ENCODE measurements around the gene C1S. TPM values are rescaled to one million over a fixed set of nuclear protein-coding genes. Genes with fewer than 3 reads are reported as not detected.

Gene C1S
- total RNA-seq, 1 experiment from 2014 or later = 1.9 TPM

DNA sequence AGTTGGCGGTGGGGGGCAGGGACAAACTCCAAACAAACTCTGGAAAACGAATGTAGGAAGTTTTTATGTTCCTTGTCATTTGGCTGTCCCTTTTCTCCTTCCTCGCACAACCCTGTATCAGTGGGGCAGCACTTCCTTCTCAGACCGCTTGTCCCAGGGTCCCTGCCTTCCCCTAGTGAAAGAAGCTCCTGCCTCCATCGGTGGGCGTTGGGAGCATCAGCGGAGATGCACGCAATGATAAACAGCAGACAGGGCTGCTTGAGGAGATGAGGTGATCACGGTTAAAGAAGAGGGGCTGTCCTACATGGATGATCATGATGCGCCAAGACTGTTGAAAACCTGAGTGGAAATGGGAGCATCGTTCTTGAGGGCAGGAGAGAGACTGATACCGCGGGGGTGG is 620 bp downstream of the C1S start:
- Histone ChIP-seq H3K9me3 (ENCODE audit: low read depth, low read length, poor library complexity, severe bottlenecking) (no peaks in the 10 kb centered on the region), H3K4me3 (ENCODE audit: low read depth, low read length, poor library complexity, severe bottlenecking) (no peak overlapping the region), H3K36me3 (ENCODE audit: insufficient read depth, low read length, poor library complexity, severe bottlenecking) (no peaks in the 10 kb centered on the region), H3K4me1 (ENCODE audit: insufficient read depth, low read length, poor library complexity, severe bottlenecking) (no peaks in the 10 kb centered on the region), H3K27ac (ENCODE audit: low read depth, low read length, poor library complexity, severe bottlenecking) (no peak overlapping the region), H3K27me3 (replicated peaks; ENCODE audit: insufficient read depth, low read depth, low read length, poor library complexity) (no peaks in the 10 kb centered on the region)
- POLR2A ChIA-PET (ENCODE audit: low non-redundant PET) = no interaction called here
- no peak for DNase-seq (ENCODE audit: low spot score)
- TF ChIP-seq, protein P1, sequence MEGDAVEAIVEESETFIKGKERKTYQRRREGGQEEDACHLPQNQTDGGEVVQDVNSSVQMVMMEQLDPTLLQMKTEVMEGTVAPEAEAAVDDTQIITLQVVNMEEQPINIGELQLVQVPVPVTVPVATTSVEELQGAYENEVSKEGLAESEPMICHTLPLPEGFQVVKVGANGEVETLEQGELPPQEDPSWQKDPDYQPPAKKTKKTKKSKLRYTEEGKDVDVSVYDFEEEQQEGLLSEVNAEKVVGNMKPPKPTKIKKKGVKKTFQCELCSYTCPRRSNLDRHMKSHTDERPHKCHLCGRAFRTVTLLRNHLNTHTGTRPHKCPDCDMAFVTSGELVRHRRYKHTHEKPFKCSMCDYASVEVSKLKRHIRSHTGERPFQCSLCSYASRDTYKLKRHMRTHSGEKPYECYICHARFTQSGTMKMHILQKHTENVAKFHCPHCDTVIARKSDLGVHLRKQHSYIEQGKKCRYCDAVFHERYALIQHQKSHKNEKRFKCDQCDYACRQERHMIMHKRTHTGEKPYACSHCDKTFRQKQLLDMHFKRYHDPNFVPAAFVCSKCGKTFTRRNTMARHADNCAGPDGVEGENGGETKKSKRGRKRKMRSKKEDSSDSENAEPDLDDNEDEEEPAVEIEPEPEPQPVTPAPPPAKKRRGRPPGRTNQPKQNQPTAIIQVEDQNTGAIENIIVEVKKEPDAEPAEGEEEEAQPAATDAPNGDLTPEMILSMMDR (conservative IDR thresholded peaks at IDR 0.05; ENCODE audit: low read depth, low read length) = no peak
- no peak for TF ChIP-seq EZH2 (IDR thresholded peaks at IDR 0.05; ENCODE audit: borderline replicate concordance, low read depth, low read length, poor library complexity, severe bottlenecking)
- intact Hi-C loops (cut with micrococcal nuclease; ENCODE audit: unreplicated experiment) = no loop called here
- CTCF ChIA-PET = no interaction called here
- no TSS peak for BruUV-seq (replicated peaks)

DNA sequence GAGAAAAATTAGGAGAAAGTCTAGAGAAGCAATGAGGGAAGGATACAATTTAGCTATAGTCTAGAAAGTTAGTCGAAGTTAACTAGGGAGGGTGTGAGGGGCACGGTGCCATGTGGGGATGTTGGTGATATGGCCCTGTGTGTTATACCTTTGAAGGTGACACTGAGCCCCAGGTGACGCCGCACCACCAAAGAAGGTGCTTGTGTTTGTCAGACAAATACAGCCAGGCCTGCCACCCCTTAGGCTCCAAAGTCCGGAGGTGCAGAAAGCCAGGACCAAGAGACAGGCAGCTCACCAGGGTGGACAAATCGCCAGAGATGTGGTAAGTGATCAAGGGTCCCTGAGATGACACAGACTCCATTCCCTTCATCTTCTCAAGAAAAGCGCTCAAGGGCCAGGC is 1.1 kb downstream of the C1S start:
- Histone ChIP-seq H3K27ac (ENCODE audit: low read depth, low read length, poor library complexity, severe bottlenecking) (no peak overlapping the region), H3K27me3 (replicated peaks; ENCODE audit: insufficient read depth, low read depth, low read length, poor library complexity) (no peaks in the 10 kb centered on the region), H3K4me3 (ENCODE audit: low read depth, low read length, poor library complexity, severe bottlenecking) (no peak overlapping the region), H3K4me1 (ENCODE audit: insufficient read depth, low read length, poor library complexity, severe bottlenecking) (no peaks in the 10 kb centered on the region), H3K36me3 (ENCODE audit: insufficient read depth, low read length, poor library complexity, severe bottlenecking) (no peaks in the 10 kb centered on the region), H3K9me3 (ENCODE audit: low read depth, low read length, poor library complexity, severe bottlenecking) (no peaks in the 10 kb centered on the region)
- intact Hi-C loops (cut with micrococcal nuclease; ENCODE audit: unreplicated experiment) = no loop called here
- POLR2A ChIA-PET (ENCODE audit: low non-redundant PET) = no interaction called here
- no peak for DNase-seq (ENCODE audit: low spot score)
- CTCF ChIA-PET = no interaction called here
- TF ChIP-seq EZH2 (IDR thresholded peaks at IDR 0.05; ENCODE audit: borderline replicate concordance, low read depth, low read length, poor library complexity, severe bottlenecking) = no peak
- TF ChIP-seq, protein P1 (conservative IDR thresholded peaks at IDR 0.05; ENCODE audit: low read depth, low read length) = no peak
- BruUV-seq (replicated peaks) = no TSS peak

- POLR2A ChIA-PET (ENCODE audit: low non-redundant PET) = no interaction called here
- no peaks in the 10 kb centered on the region for H3K9me3 ChIP-seq (ENCODE audit: low read depth, low read length, poor library complexity, severe bottlenecking)
- intact Hi-C loops (cut with micrococcal nuclease; ENCODE audit: unreplicated experiment) = no loop called here
- H3K27me3 ChIP-seq (replicated peaks; ENCODE audit: insufficient read depth, low read depth, low read length, poor library complexity) = no peaks in the 10 kb centered on the region
- H3K36me3 ChIP-seq (ENCODE audit: insufficient read depth, low read length, poor library complexity, severe bottlenecking) = no peaks in the 10 kb centered on the region
- no peak overlapping the region for H3K4me3 ChIP-seq (ENCODE audit: low read depth, low read length, poor library complexity, severe bottlenecking)
- no peak for TF ChIP-seq EZH2 (IDR thresholded peaks at IDR 0.05; ENCODE audit: borderline replicate concordance, low read depth, low read length, poor library complexity, severe bottlenecking)
- TF ChIP-seq, protein P1 (conservative IDR thresholded peaks at IDR 0.05; ENCODE audit: low read depth, low read length) = no peak
- no peak overlapping the region for H3K27ac ChIP-seq (ENCODE audit: low read depth, low read length, poor library complexity, severe bottlenecking)
- no TSS peak for BruUV-seq (replicated peaks)
- DNase-seq (ENCODE audit: low spot score) = no peak
- CTCF ChIA-PET = no interaction called here
- H3K4me1 ChIP-seq (ENCODE audit: insufficient read depth, low read length, poor library complexity, severe bottlenecking) = no peaks in the 10 kb centered on the region
Measured at GRCh38 chr12:7064516-7064915, 4.0 kb downstream of the C1S start.
